GM19025 (cell line): Measurements from ENCODE around the gene SEC63.

Source experiments
- ATAC-seq: cut with Tn5 transposase; IDR thresholded peaks from one replicate; pipeline ENCODE4 v1.9.1; 2021; ENCODE audit warnings: mild to moderate bottlenecking, low read depth, moderate library complexity; ENCODE audit not compliant: unreplicated experiment

Gene SEC63

GRCh38 chr6:107822176-107823046, 135.6 kb downstream of the SEC63 start:
- no peak for ATAC-seq

GRCh38 chr6:107821591-107821990, 136.4 kb downstream of the SEC63 start:
- ATAC-seq: no peak

GRCh38 chr6:107820338-107821261, 137.4 kb downstream of the SEC63 start:
- ATAC-seq: no peak

- no peak for ATAC-seq
These were observed 138.1 kb downstream of the SEC63 start for GRCh38 chr6:107819964-107820337.

- no peak for ATAC-seq
These were observed 138.8 kb downstream of the SEC63 start for GRCh38 chr6:107819217-107819616.

GRCh38 chr6:107818272-107818671, 139.7 kb downstream of the SEC63 start:
- no peak for ATAC-seq

GRCh38 chr6:107817784-107818183, 140.2 kb downstream of the SEC63 start:
- ATAC-seq: no peak
